HG03039 (cell line): Measurements from ENCODE around the gene MYO7B.

Experiments
- ATAC-seq: cut with Tn5 transposase; IDR thresholded peaks from one replicate; pipeline ENCODE4 v1.9.1; 2021; ENCODE audit warnings: mild to moderate bottlenecking, moderate library complexity; ENCODE audit not compliant: unreplicated experiment

MYO7B gene

GRCh38 chr2:127634626-127635379, 99.3 kb downstream of the MYO7B start:
- no peak for ATAC-seq

GRCh38 chr2:127635380-127636237, 100.1 kb downstream of the MYO7B start:
- ATAC-seq, result no peak

GRCh38 chr2:127636248-127637235, 101.1 kb downstream of the MYO7B start:
- ATAC-seq, result no peak

- no peak for ATAC-seq
Measured at GRCh38 chr2:127637236-127637630, 101.8 kb downstream of the MYO7B start.

- ATAC-seq, result no peak
Measured at GRCh38 chr2:127637725-127638252, 102.3 kb downstream of the MYO7B start.

- no peak for ATAC-seq
Measured at GRCh38 chr2:127638361-127639110, 103.1 kb downstream of the MYO7B start.

- ATAC-seq, result no peak
Measured at GRCh38 chr2:127639111-127639474, 103.6 kb downstream of the MYO7B start.

- no peak for ATAC-seq
Measured at GRCh38 chr2:127640082-127641072, 104.9 kb downstream of the MYO7B start.

- ATAC-seq, result no peak
Measured at GRCh38 chr2:127641133-127641532, 105.7 kb downstream of the MYO7B start.

- no peak for ATAC-seq
Measured at GRCh38 chr2:127641846-127642507, 106.5 kb downstream of the MYO7B start.

- no peak for ATAC-seq
Measured at GRCh38 chr2:127642706-127643438, 107.4 kb downstream of the MYO7B start.

- no peak for ATAC-seq
Measured at GRCh38 chr2:127643439-127644065, 108.1 kb downstream of the MYO7B start.

- no peak for ATAC-seq
Measured at GRCh38 chr2:127644066-127645025, 108.9 kb downstream of the MYO7B start.

- no peak for ATAC-seq
Measured at GRCh38 chr2:127645026-127645394, 109.5 kb downstream of the MYO7B start.

GRCh38 chr2:127645395-127646291, 110.2 kb downstream of the MYO7B start, which contains the start of gene GPR17:
Gene GPR17, plus strand, starts transcription at chr2:127646153. Its CDS starts 4,583 bp downstream, at chr2:127650736.
- no peak for ATAC-seq
